Measurements from ENCODE around the gene GALR3.

The GALR3 gene

DNA sequence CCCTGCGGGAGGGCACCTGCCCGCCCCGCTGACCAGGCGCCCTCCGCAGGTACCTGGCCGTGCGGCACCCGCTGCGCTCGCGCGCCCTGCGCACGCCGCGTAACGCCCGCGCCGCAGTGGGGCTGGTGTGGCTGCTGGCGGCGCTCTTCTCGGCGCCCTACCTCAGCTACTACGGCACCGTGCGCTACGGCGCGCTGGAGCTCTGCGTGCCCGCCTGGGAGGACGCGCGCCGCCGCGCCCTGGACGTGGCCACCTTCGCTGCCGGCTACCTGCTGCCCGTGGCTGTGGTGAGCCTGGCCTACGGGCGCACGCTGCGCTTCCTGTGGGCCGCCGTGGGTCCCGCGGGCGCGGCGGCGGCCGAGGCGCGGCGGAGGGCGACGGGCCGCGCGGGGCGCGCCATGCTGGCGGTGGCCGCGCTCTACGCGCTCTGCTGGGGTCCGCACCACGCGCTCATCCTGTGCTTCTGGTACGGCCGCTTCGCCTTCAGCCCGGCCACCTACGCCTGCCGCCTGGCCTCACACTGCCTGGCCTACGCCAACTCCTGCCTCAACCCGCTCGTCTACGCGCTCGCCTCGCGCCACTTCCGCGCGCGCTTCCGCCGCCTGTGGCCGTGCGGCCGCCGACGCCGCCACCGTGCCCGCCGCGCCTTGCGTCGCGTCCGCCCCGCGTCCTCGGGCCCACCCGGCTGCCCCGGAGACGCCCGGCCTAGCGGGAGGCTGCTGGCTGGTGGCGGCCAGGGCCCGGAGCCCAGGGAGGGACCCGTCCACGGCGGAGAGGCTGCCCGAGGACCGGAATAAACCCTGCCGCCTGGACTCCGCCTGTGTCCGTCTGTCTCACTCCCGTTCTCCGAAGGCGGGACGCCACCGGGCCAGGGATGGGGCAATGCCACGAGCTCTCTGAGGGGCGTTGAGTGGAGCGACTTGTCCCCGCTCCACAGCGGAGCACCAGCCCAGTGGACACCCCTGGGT, 1.8 kb downstream of the GALR3 start:
- no peak for DNase-seq

DNA sequence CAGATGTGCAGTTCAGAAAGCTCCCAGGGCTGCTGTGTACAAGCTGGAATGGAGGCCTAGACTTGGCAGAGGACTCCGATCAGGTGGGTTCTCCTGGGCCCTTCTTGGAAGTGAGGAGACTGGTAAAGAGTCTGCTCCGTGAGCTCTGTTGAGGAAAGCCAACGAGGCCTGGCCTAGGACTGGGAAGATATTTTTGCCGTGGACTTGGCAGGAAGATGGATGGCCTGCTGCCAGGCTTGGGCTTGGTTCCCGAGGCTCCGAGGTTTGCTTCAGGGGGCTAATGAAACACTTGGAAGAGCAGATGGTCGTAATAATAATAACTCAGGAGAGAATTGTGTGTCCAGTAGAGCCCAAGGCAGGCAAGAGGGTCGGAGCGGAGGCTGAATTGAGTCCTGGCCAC, 3.9 kb downstream of the GALR3 start:
- DNase-seq: no peak

DNA sequence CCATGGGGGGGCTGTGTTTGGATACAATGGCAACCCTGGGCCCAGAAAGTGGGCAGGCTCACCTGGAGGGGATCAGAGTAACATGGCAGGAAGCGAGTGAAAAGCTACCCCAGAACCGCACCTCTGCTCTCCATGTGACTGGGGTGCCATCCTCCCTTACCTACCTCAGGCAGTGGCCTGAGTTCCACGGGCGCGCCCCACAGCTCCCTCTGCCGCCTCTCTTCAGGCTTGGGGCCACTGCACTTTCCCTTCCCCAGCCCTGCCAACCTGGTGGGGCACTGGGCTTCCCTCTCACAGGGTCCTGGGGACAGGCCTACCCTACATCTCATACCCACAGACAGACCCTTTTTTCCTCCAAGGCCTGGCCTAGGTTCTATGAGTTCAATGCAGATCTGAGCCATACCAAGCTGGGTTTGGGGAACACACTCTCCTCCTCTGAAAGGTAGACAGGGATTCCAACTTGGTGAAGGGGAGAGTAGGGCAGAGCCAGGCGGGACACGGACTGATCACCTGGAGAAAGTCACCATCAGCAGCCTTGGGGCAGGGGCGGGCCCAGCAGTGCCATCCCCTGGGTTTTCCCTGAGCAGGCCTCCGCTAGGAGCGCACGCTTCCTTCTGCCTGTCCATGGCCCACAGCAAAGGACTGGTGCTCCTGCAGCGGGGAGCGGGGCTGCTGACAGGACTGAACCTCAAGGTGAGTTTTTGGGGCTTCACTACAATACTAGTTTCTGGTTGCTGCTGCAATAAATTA, 7.1 kb downstream of the GALR3 start:
- DNase-seq: no peak

GRCh38 chr22:37831472-37831871, 8.3 kb downstream of the GALR3 start:
- DNase-seq: no peak

GRCh38 chr22:37832022-37832857, 9.1 kb downstream of the GALR3 start:
- no peak for DNase-seq

DNA sequence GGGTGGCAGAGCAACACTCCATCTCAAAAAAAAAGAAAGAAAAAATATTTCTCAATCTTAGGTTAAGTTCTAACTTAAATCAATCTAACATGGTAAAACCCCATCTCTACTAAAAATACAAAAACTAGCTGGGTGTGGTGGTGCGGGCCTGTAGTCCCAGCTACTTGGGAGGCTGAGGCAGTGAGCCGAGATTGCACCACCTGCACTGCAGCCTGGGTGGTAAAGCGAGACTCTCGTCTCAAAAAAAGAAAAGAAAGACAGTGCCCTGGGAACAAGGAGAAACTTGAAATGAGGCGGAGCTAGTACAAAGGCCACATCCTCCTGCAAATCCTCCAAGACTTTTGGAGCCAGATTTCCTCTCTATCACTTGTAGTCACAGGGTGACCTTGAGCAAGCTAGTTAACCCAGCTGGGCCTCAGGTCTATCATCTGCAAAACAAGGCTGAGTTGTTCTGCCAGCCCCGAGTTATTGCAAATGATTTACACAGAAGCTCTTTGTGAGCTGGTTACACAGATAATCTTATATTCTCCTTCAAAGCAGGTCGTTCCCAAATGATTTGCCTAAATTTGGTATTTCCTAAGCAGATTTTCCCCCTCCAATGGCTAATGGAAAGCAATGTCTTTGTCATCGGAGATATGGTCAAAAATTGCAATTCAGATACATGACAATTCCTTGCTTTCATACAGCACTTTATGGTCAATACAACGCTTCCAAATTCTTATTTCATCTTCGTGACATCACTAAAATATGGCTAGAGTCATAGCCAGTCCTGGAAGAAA, 19.0 kb downstream of the GALR3 start:
- DNase-seq: no peak

DNA sequence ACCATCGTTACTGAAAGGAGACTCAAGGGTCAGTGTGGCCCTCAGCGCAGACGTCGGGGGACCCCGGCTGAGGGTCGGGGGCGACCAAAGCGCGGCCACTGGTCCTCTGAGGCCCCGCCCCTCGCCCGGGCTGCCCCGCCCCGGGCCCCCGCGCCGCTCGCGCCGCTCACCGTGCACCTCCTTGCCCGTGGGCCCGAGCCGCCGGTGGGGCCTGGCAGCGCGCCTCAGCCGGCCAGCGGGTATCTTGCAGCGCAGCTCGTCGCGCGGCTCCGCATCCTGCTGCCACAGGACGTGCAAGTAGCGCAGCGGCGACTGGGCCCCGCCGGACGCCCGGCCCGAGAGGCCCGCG, 20.5 kb downstream of the GALR3 start:
- DNase-seq: no peak

GRCh38 chr22:37844904-37845329, 21.7 kb downstream of the GALR3 start:
- no peak for DNase-seq

GRCh38 chr22:37846433-37846832, 23.3 kb downstream of the GALR3 start:
- no peak for DNase-seq

- no peak for DNase-seq
Observed at GRCh38 chr22:37848587-37849088, 25.5 kb downstream of the GALR3 start.

- peak; percentile 35 for DNase-seq
Observed at GRCh38 chr22:37849089-37849751, 26.0 kb downstream of the GALR3 start, which contains the start of gene EIF3L. Gene EIF3L (plus strand): TSS chr22:37849419. CDS start chr22:37849450, 31 bp downstream.

GRCh38 chr22:37850801-37851200, 27.6 kb downstream of the GALR3 start:
- DNase-seq: no peak

DNA sequence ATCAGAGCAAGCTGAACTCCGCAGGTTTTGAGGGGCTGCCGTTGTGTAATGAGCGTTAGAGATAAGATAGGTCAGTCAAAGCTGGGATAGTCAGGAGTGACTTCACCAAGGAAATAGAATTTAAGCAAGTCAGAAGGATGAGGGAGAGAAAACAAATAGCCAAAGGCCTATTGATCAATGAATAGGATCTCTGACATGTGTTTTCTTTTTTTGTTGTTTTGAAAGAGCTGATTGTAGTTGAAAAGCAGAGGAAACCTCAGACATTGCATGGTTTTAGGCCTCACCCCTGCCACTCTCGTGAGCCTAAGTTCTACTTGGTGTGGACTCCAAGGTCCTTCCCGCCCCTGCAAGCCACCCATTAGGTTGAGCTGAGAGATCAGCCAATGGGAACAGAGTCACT, 29.2 kb downstream of the GALR3 start:
- no peak for DNase-seq

DNA sequence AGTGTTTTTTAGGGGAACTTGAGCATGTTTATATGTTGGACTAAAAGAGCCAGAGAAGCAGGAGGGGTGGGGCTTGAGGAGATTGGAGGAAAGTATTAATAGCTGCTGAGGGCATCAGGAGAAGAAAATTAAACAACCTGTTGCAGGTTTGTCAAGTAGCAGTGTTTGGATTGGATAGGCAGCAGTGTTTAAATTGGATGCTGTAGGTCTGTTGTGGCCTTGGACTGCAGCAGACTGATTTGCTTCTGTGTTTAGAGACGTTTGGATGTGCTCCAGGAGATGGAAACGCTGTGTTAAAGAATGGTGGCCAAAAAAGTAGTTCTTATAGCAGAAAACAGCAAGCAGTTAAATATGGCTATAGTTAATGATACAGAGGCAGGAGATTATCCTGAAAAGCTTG, 31.8 kb downstream of the GALR3 start:
- no peak for DNase-seq

DNA sequence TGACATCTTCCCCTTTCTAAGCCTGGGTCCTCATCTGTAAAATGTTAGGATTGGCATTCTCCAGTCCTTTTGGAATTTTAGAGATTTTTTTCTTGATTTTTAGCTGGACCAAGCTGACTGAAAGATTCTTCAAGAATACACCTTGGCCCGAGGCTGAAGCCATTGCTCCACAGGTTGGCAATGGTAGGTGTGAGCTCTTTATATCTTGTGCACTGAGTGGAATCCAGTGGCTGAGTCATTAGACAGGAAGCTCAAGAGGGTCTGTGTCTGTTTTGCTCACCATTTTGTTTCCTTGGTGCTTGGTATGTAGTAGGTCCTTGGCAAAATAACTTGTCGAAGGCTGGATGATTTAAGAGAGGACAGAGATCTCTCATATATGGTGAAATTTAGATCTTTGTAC, 32.3 kb downstream of the GALR3 start:
- DNase-seq: no peak

DNA sequence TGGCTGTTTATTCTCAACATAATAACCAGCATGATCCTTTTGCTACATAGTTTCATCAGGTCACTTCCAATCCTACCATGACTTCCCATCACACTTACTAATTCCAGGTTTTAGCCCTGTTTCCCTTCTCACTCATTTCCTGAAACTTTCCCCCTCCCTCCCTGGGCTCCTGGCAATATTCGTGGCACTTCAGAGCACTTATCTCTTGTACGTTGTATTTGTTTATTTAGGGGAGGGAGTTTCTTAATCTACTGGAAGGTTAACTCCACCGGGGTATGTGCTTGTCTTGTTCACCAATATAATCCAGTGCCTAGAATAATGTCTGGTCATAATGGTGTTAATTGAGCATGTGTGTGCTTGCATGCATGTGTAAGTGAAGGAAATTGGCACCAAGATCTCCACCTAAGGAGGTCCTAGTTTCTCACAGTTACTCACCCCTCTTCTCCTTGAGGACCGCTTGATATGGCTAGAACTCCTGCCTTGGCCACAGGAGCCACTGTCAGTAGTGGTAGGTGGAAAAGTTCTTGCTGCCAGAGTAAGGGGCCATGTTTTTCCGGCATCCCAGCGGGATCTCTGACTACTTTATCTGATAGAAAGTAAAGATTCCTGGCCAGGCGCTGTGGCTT, 37.7 kb downstream of the GALR3 start:
- no peak for DNase-seq

GRCh38 chr22:37862570-37863325, 39.6 kb downstream of the GALR3 start:
- DNase-seq: no peak

DNA sequence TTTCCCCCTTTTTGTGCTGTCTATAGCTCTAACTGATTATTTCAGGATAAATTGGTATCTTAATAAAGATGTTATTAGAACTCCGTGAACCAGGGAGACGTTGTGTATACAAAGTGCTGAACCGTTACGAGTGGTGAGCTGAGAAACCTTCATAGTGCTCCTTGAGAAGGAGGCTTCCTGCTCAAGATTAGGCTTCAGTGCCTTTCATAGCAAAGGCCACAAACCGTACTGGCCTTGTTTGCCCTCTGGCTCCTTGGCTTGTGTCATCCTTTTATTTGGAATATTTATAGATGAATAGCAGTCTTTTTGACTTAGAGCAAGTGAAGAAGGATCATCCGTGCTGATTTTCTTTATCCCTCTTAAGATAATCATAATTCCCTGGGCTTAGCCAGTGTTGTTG, 42.3 kb downstream of the GALR3 start:
- no peak for DNase-seq

DNA sequence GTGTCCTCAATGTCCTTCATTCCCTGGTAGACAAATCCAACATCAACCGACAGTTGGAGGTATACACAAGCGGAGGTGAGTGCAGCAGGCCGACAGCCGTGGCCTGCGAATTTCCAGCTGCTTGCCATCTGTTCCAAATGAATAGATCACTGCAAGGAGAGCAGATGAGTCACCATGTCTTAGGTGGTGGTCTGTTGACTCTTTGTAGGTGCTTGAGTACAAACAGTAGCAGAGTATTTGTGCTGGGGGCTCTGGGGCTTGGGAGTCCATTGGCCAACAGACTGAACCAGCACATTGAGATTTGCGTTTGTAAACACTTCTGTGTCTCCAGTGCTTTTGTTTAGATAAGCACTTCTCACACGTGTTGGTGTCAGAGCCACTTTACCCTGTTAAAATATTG, 47.1 kb downstream of the GALR3 start:
- peak; percentile 61 for DNase-seq

Measured in NCI-H2029 treated with DMSO at 0.1 percent for 48 hours (cell line).